Liver (tissue), 9 donors: ENCODE data around the gene LMBRD1. TPM values are rescaled to one million over a fixed set of nuclear protein-coding genes. Genes with fewer than 3 reads are reported as not detected.

Experiments used
- DNase-seq: peaks from one replicate; pipeline ENCODE4 v3.0.0-alpha.2; 2017; ENCODE audit warnings: low spot score
- H3K27ac ChIP-seq, 2 donors: one replicate each; pipeline ENCODE4 v1.7.0; 2013; ENCODE audit warnings: inconsistent platforms in 2 of 2, low read length in 2 of 2, control low read depth in 1 of 2, low read depth in 1 of 2, mild to moderate bottlenecking in 1 of 2
- H3K27me3 ChIP-seq, 4 donors: one replicate each; pipeline versions ENCODE4 v1.6.1 to v1.7.0; 2013; ENCODE audit warnings: low read length in 3 of 4, inconsistent platforms in 1 of 4, mild to moderate bottlenecking in 1 of 4, moderate library complexity in 1 of 4; ENCODE audit not compliant: control insufficient read depth in 4 of 4, insufficient read depth in 4 of 4
- H3K36me3 ChIP-seq, 4 donors: one replicate each; pipeline versions ENCODE4 v1.6.1 to v1.7.0; 2013; ENCODE audit warnings: low read length in 3 of 4, mild to moderate bottlenecking in 3 of 4, low read depth in 1 of 4, moderate library complexity in 1 of 4; ENCODE audit not compliant: control insufficient read depth in 4 of 4, insufficient read depth in 3 of 4
- H3K4me1 ChIP-seq, 4 donors: one replicate each; pipeline versions ENCODE4 v1.6.1 to v1.7.0; 2013; ENCODE audit warnings: low read length in 3 of 4, mild to moderate bottlenecking in 3 of 4, moderate library complexity in 1 of 4; ENCODE audit not compliant: control insufficient read depth in 4 of 4, insufficient read depth in 4 of 4
- H3K4me3 ChIP-seq, 3 donors: one replicate each; pipeline versions ENCODE4 v1.6.1 to v1.7.0; 2013; ENCODE audit warnings: low read length in 3 of 3, control low read depth in 1 of 3, low read depth in 1 of 3, mild to moderate bottlenecking in 1 of 3
- H3K9ac ChIP-seq, 2 donors: one replicate each; pipeline ENCODE4 v1.7.0; 2013; ENCODE audit warnings: low read length in 2 of 2, mild to moderate bottlenecking in 2 of 2, moderate library complexity in 2 of 2, control low read depth in 1 of 2, low read depth in 1 of 2
- H3K9me3 ChIP-seq, 4 donors: one replicate each; pipeline versions ENCODE4 v1.6.1 to v1.7.0; 2013; ENCODE audit warnings: low read length in 3 of 4; ENCODE audit not compliant: control insufficient read depth in 4 of 4
- EGR1 ChIP-seq, 2 donors: IDR thresholded peaks; 2 replicates each; pipeline ENCODE4 v1.6.1; 2016 to 2018; ENCODE audit warnings: antibody characterized with exemption in 2 of 2, low read depth in 2 of 2
- FOXA1 ChIP-seq: IDR thresholded peaks from 2 replicates; pipeline ENCODE4 v1.6.1; 2016; ENCODE audit warnings: antibody characterized with exemption
- FOXA2 ChIP-seq: IDR thresholded peaks from 2 replicates; pipeline ENCODE4 v1.6.1; 2016; ENCODE audit warnings: antibody characterized with exemption
- GABPA ChIP-seq, 2 donors: IDR thresholded peaks in 1 of 2; conservative IDR thresholded peaks in 1 of 2; 2 replicates each; pipeline ENCODE4 v1.6.1; 2016; ENCODE audit warnings: antibody characterized with exemption in 2 of 2, mild to moderate bottlenecking in 1 of 2, moderate library complexity in 1 of 2
- HNF4A ChIP-seq, 2 donors: conservative IDR thresholded peaks; 2 replicates each; pipeline ENCODE4 v1.6.1; 2016; ENCODE audit warnings: antibody characterized with exemption in 2 of 2, mild to moderate bottlenecking in 2 of 2
- HNF4G ChIP-seq: IDR thresholded peaks from 2 replicates; pipeline ENCODE4 v1.6.1; 2016; ENCODE audit warnings: antibody characterized with exemption
- JUND ChIP-seq, 2 donors: IDR thresholded peaks; 2 replicates each; pipeline ENCODE4 v1.6.1; 2016; ENCODE audit warnings: antibody characterized with exemption in 2 of 2
- NR2F2 ChIP-seq: IDR thresholded peaks from 2 replicates; pipeline ENCODE4 v1.6.1; 2016; ENCODE audit warnings: antibody characterized with exemption
- RAD21 ChIP-seq, 2 donors: IDR thresholded peaks; 2 replicates each; pipeline ENCODE4 v1.6.1; 2016; ENCODE audit warnings: antibody characterized with exemption in 2 of 2, mild to moderate bottlenecking in 2 of 2
- RXRA ChIP-seq, 2 donors: IDR thresholded peaks; 2 replicates each; pipeline ENCODE4 v1.6.1; 2017 to 2018; ENCODE audit warnings: antibody characterized with exemption in 2 of 2, mild to moderate bottlenecking in 1 of 2
- SP1 ChIP-seq: IDR thresholded peaks from 2 replicates; pipeline ENCODE4 v1.6.1; 2018; ENCODE audit warnings: antibody characterized with exemption, mild to moderate bottlenecking
- TAF1 ChIP-seq: conservative IDR thresholded peaks from 2 replicates; pipeline ENCODE4 v1.6.1; 2016; ENCODE audit warnings: antibody characterized with exemption, mild to moderate bottlenecking
- YY1 ChIP-seq: IDR thresholded peaks from 2 replicates; pipeline ENCODE4 v1.6.1; 2016; ENCODE audit warnings: antibody characterized with exemption, mild to moderate bottlenecking
- polyA plus RNA-seq, 2 donors: library from polyadenylated mRNA; stranded (reverse) in 1 of 2; unstranded in 1 of 2; fragments of 200-250 nt in 1 of 2; fragments of >200 nt in 1 of 2; fragmentation: Nextera tagmentation in 1 of 2; extraction: Ambion mirVana in 1 of 2; gene quantifications; one replicate each; pipeline versions ENCODE4 v1.2.1 to v1.2.3, GENCODE V29; 2013 to 2015
- total RNA-seq, 2 donors: library from RNA; depleted of rRNA; stranded (reverse); fragments of >200 nt; gene quantifications; one replicate each; pipeline ENCODE4 v1.2.3, GENCODE V29; 2014
- TF ChIP-seq, protein P1 (sequence below): IDR thresholded peaks from 2 replicates; pipeline ENCODE4 v1.6.1; 2016; ENCODE audit warnings: antibody characterized with exemption
- TF ChIP-seq, protein P2 (sequence below): fragments of 150-350 bp; IDR thresholded peaks from 2 replicates; pipeline ENCODE4 v1.5.1; 2017; ENCODE audit warnings: improper control_type of control experiment, low read depth, low read length; ENCODE audit not compliant: missing input control
- TF ChIP-seq, protein P3 (sequence below): IDR thresholded peaks from 2 replicates; pipeline ENCODE4 v1.6.1; 2016; ENCODE audit warnings: antibody characterized with exemption
- TF ChIP-seq, protein P4 (sequence below): IDR thresholded peaks from 2 replicates; pipeline ENCODE4 v1.6.1; 2016; ENCODE audit warnings: antibody characterized with exemption, mild to moderate bottlenecking
- TF ChIP-seq, protein P5 (sequence below): IDR thresholded peaks from 2 replicates; pipeline ENCODE4 v1.6.1; 2016; ENCODE audit warnings: antibody characterized with exemption
- donor health status: healthy.
- donor health status: healthy.
- donor health status: healthy.
- donor health status: healthy.
- donor health status: healthy.

LMBRD1 gene
- total and polyA plus RNA-seq, 4 donors: 33.2 to 54.5 (median 43.3) TPM

DNA sequence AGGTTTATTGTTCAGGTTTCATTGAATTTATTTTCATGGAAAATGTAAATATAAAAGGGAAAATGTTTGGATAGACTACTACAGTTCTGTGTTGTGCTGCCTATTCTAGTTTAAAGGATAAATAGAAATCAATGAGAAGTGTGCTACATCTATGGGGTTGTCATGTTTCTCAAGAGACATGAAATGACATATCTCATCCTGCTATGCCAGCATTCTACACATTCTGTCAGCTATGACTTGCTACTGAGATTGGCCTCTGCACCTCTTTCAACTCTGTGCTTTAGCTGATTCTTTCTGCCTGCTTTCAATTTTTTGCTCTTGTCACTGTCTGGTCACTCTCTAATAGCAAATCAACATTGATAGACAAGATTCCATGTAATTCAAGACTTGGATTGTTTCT, 35.7 kb upstream of the LMBRD1 start:
- TF ChIP-seq JUND (IDR thresholded peaks at IDR 0.05) (no peak), HNF4G (no peak), TAF1 (no peak), FOXA2 (no peak), EGR1 (IDR thresholded peaks at IDR 0.05; ENCODE audit: low read depth in 2 of 2) (no peak), RXRA (IDR thresholded peaks at IDR 0.05) (no peak), SP1 (no peak), FOXA1 (no peak), RAD21 (IDR thresholded peaks at IDR 0.05) (no peak), NR2F2 (no peak), YY1 (no peak), HNF4A (conservative IDR thresholded peaks at IDR 0.05) (no peak), GABPA (IDR thresholded peaks at IDR 0.05 in 1 of 2, conservative IDR thresholded peaks at IDR 0.05 in 1 of 2) (no peak)
- TF ChIP-seq, protein P1, sequence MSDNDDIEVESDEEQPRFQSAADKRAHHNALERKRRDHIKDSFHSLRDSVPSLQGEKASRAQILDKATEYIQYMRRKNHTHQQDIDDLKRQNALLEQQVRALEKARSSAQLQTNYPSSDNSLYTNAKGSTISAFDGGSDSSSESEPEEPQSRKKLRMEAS: no peak
- TF ChIP-seq, protein P2, sequence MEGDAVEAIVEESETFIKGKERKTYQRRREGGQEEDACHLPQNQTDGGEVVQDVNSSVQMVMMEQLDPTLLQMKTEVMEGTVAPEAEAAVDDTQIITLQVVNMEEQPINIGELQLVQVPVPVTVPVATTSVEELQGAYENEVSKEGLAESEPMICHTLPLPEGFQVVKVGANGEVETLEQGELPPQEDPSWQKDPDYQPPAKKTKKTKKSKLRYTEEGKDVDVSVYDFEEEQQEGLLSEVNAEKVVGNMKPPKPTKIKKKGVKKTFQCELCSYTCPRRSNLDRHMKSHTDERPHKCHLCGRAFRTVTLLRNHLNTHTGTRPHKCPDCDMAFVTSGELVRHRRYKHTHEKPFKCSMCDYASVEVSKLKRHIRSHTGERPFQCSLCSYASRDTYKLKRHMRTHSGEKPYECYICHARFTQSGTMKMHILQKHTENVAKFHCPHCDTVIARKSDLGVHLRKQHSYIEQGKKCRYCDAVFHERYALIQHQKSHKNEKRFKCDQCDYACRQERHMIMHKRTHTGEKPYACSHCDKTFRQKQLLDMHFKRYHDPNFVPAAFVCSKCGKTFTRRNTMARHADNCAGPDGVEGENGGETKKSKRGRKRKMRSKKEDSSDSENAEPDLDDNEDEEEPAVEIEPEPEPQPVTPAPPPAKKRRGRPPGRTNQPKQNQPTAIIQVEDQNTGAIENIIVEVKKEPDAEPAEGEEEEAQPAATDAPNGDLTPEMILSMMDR: no peak
- TF ChIP-seq, protein P3, sequence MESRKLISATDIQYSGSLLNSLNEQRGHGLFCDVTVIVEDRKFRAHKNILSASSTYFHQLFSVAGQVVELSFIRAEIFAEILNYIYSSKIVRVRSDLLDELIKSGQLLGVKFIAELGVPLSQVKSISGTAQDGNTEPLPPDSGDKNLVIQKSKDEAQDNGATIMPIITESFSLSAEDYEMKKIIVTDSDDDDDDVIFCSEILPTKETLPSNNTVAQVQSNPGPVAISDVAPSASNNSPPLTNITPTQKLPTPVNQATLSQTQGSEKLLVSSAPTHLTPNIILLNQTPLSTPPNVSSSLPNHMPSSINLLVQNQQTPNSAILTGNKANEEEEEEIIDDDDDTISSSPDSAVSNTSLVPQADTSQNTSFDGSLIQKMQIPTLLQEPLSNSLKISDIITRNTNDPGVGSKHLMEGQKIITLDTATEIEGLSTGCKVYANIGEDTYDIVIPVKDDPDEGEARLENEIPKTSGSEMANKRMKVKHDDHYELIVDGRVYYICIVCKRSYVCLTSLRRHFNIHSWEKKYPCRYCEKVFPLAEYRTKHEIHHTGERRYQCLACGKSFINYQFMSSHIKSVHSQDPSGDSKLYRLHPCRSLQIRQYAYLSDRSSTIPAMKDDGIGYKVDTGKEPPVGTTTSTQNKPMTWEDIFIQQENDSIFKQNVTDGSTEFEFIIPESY: no peak
- TF ChIP-seq, protein P4, sequence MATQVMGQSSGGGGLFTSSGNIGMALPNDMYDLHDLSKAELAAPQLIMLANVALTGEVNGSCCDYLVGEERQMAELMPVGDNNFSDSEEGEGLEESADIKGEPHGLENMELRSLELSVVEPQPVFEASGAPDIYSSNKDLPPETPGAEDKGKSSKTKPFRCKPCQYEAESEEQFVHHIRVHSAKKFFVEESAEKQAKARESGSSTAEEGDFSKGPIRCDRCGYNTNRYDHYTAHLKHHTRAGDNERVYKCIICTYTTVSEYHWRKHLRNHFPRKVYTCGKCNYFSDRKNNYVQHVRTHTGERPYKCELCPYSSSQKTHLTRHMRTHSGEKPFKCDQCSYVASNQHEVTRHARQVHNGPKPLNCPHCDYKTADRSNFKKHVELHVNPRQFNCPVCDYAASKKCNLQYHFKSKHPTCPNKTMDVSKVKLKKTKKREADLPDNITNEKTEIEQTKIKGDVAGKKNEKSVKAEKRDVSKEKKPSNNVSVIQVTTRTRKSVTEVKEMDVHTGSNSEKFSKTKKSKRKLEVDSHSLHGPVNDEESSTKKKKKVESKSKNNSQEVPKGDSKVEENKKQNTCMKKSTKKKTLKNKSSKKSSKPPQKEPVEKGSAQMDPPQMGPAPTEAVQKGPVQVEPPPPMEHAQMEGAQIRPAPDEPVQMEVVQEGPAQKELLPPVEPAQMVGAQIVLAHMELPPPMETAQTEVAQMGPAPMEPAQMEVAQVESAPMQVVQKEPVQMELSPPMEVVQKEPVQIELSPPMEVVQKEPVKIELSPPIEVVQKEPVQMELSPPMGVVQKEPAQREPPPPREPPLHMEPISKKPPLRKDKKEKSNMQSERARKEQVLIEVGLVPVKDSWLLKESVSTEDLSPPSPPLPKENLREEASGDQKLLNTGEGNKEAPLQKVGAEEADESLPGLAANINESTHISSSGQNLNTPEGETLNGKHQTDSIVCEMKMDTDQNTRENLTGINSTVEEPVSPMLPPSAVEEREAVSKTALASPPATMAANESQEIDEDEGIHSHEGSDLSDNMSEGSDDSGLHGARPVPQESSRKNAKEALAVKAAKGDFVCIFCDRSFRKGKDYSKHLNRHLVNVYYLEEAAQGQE: no peak
- TF ChIP-seq, protein P5, sequence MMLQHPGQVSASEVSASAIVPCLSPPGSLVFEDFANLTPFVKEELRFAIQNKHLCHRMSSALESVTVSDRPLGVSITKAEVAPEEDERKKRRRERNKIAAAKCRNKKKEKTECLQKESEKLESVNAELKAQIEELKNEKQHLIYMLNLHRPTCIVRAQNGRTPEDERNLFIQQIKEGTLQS: no peak
- Histone ChIP-seq H3K4me3 (no peak overlapping the region), H3K36me3 (no peaks in the 10 kb centered on the region), H3K9me3 (no peaks in the 10 kb centered on the region), H3K27me3 (peaks cover 0 to 2% (median 0%) of the 10 kb centered on the region in 4 donors), H3K27ac (no peak overlapping the region), H3K4me1 (no peaks in the 10 kb centered on the region), H3K9ac (no peak overlapping the region)
- no peak for DNase-seq
